ENCODE results near the gene COL25A1.

- TF ChIP-seq EHF (CRISPR knock-in tag; IDR thresholded peaks at IDR 0.05) (no peak), NFE2L2 (conservative IDR thresholded peaks at IDR 0.05; ENCODE audit: low read length) (no peak), CTCF (IDR thresholded peaks at IDR 0.05) (no peak), HOXA7 (CRISPR knock-in tag; IDR thresholded peaks at IDR 0.05) (no peak), MAX (IDR thresholded peaks at IDR 0.05) (no peak), MAZ (IDR thresholded peaks at IDR 0.05; ENCODE audit: borderline replicate concordance, low read depth, low read length) (no peak), POLR2A (IDR thresholded peaks at IDR 0.05; ENCODE audit: low read length) (no peak)
Measured at GRCh38 chr4:108833046-108833445, 469.4 kb downstream of the COL25A1 start.
